Dendritic cell treated with granulocyte-macrophage colony-stimulating factor and Interleukin-4, amounts not matched to agents 40 ng/mL and 50 ng/mL, for 4 days (primary cell): ENCODE measurements around the gene SLC35B1.
"Not testable (repeated sequence)": the region's sequence is repeated elsewhere in the genome, so short reads cannot be mapped to it uniquely, and the experiment has no call there.

Source experiments
- H3K27ac Mint-ChIP-seq: one replicate; pipeline ENCODE4 v1.8.0; 2022; ENCODE audit warnings: mild to moderate bottlenecking, mixed read lengths
- H3K27me3 Mint-ChIP-seq: one replicate; pipeline ENCODE4 v1.8.0; 2022; ENCODE audit warnings: mild to moderate bottlenecking, mixed read lengths
- H3K36me3 Mint-ChIP-seq: one replicate; pipeline ENCODE4 v1.8.0; 2022; ENCODE audit warnings: low read depth, mixed read lengths
- H3K4me1 Mint-ChIP-seq: one replicate; pipeline ENCODE4 v1.8.0; 2022; ENCODE audit warnings: low read depth, mixed read lengths
- H3K4me3 Mint-ChIP-seq: one replicate; pipeline ENCODE4 v1.8.0; 2022; ENCODE audit warnings: mild to moderate bottlenecking, moderate library complexity, mixed read lengths
- H3K9me3 Mint-ChIP-seq: one replicate; pipeline ENCODE4 v1.8.0; 2022; ENCODE audit warnings: mixed read lengths
- intact Hi-C: fragments of 100-400 bp; cut with micrococcal nuclease; formaldehyde crosslinking; loops from one replicate; pipeline ENCODE4 v1.15.0; 2022

The SLC35B1 gene

DNA sequence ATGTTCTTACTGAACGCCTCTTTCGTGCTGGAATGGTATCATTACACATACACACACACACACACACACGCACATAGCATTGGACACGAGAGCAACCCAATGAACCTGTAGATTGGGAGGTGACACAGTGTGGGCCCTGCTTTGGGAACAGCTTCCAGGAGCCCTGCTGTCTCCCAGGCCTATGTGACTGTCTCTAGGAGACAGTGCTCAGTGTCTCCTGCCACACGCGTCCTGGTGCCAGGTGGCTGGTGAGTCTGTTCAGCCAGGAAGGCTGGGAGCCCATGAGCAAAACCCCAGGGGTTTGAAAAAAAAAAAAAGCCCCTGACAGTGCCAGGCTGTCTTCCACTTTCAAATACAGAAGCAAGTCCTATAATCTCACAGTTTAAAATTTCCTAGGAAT lies 27.4 kb downstream of the SLC35B1 start:
- Mint-ChIP-seq H3K27ac (peak overlapping the region; percentile 55), H3K27me3 (no peaks in the 10 kb centered on the region), H3K36me3 (peaks cover 13% of the 10 kb centered on the region), H3K4me3 (no peak overlapping the region), H3K4me1 (peaks cover 42% of the 10 kb centered on the region), H3K9me3 (no peaks in the 10 kb centered on the region)
- intact Hi-C loops, result no loop called here

- peaks cover 33% of the 10 kb centered on the region for H3K36me3 Mint-ChIP-seq
Observed at GRCh38 chr17:49677933-49678847, 29.6 kb downstream of the SLC35B1 start, which contains the start of gene SPOP. Gene SPOP (minus strand): TSS chr17:49678097. CDS start chr17:49622810, 55,287 bp downstream.

DNA sequence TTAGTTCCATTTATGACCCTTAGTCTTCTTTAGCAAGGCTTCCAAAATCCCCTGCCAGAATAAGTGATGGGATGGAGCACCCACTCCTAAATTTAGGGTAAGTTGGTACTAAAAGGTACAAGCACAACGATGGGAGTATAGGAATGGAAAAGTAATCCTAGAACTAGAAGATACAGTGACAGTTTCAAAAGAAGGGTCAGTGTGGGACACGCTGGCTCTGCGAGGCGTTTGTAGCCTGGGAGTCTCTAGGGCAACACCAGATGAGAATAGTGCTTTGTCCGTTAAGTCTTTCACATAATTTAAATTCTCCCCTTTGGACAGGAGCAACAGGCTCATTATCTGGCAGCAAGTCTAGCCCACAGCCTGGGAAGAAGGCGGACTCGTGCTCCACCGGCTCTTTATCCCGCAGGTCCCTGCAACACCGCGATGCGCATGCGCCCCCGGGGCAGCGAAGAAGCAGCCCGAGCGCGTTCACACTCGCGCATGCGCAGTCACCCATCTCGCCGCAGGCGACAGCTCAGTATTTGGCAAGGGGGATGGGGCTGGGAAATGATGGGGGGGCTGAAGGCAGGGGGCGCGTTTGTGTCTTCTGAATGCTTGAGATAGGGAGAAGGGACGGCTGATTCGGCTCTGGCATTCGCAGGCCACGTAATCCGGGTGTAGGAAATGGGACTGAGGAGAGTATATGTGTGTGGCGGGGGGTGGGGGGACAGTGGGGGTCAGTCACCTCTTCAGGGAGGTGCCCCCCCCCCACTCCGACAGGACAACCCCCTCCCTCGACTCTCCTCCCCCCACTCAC lies 30.4 kb downstream of the SLC35B1 start:
- no peaks in the 10 kb centered on the region for H3K27me3 Mint-ChIP-seq
- H3K36me3 Mint-ChIP-seq, result peaks cover 41% of the 10 kb centered on the region
- no peaks in the 10 kb centered on the region for H3K9me3 Mint-ChIP-seq
- H3K27ac Mint-ChIP-seq, result peak overlapping the region; percentile 96
- intact Hi-C loops, result no loop called here
- H3K4me1 Mint-ChIP-seq, result peaks cover 65% of the 10 kb centered on the region
- peak overlapping the region; percentile 86 for H3K4me3 Mint-ChIP-seq

More at GRCh38 chr17:49677933-49678847, 29.6 kb downstream of the SLC35B1 start, which contains the start of gene SPOP:
- Mint-ChIP-seq H3K27ac (peak within 1 kb of the TSS; percentile 96), H3K9me3 (no peaks in the 10 kb centered on the region), H3K4me1 (peaks cover 62% of the 10 kb centered on the region), H3K27me3 (no peaks in the 10 kb centered on the region), H3K4me3 (peak within 1 kb of the TSS; percentile 86)
- intact Hi-C loops, result loop anchor here (1.0 kb wide), 1 partner anchor 110 kb away; the partner anchor contains the start of gene KAT7

GRCh38 chr17:49676276-49676868 lies 31.4 kb downstream of the SLC35B1 start:
- Mint-ChIP-seq H3K4me1 (peaks cover 58% of the 10 kb centered on the region), H3K9me3 (no peaks in the 10 kb centered on the region), H3K36me3 (peaks cover 46% of the 10 kb centered on the region), H3K27ac (peak overlapping the region; percentile 96), H3K4me3 (peak overlapping the region; percentile 86), H3K27me3 (no peaks in the 10 kb centered on the region)
- intact Hi-C loops, result no loop called here

DNA sequence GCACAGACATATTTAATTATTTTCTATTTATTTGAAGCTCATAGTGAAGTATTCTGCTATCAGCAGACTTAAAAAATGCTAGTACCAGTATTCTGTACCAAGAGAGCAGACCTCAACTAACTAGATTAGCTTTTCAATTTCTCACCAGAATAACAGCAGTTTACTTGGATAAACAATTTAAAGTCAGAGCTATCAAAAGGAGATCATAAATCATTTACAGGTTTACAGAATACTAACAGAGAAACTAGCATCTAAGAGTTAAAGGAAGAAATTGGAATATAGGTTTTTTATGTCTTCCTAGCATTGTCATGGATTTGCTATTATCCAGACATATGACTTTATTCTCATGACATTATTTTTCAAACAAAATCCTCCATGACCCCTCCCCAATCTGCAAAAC lies 33.3 kb downstream of the SLC35B1 start:
- H3K9me3 Mint-ChIP-seq, result no peaks in the 10 kb centered on the region
- H3K36me3 Mint-ChIP-seq, result peaks cover 46% of the 10 kb centered on the region
- H3K4me1 Mint-ChIP-seq, result peaks cover 49% of the 10 kb centered on the region
- no peaks in the 10 kb centered on the region for H3K27me3 Mint-ChIP-seq
- no peak overlapping the region for H3K27ac Mint-ChIP-seq
- no peak overlapping the region for H3K4me3 Mint-ChIP-seq
- intact Hi-C loops, result no loop called here

- intact Hi-C loops, H3K9me3 Mint-ChIP-seq, H3K4me3 Mint-ChIP-seq, H3K27me3 Mint-ChIP-seq: not testable (repeated sequence)
- H3K27ac Mint-ChIP-seq, result peak overlapping the region; percentile 62
- peaks cover 46% of the 10 kb centered on the region for H3K36me3 Mint-ChIP-seq
- H3K4me1 Mint-ChIP-seq, result peaks cover 49% of the 10 kb centered on the region
Observed at GRCh38 chr17:49673679-49674078, 34.1 kb downstream of the SLC35B1 start.

- Mint-ChIP-seq H3K4me3 (no peak overlapping the region), H3K4me1 (peaks cover 34% of the 10 kb centered on the region), H3K36me3 (peaks cover 55% of the 10 kb centered on the region), H3K9me3 (no peaks in the 10 kb centered on the region), H3K27ac (no peak overlapping the region), H3K27me3 (no peaks in the 10 kb centered on the region)
- intact Hi-C loops, result no loop called here
Observed at GRCh38 chr17:49670641-49671040, 37.1 kb downstream of the SLC35B1 start.

GRCh38 chr17:49670002-49670401 lies 37.8 kb downstream of the SLC35B1 start:
- no peak overlapping the region for H3K27ac Mint-ChIP-seq
- intact Hi-C loops, result no loop called here
- H3K27me3 Mint-ChIP-seq, result no peaks in the 10 kb centered on the region
- no peak overlapping the region for H3K4me3 Mint-ChIP-seq
- peaks cover 55% of the 10 kb centered on the region for H3K36me3 Mint-ChIP-seq
- H3K9me3 Mint-ChIP-seq, result no peaks in the 10 kb centered on the region
- peaks cover 28% of the 10 kb centered on the region for H3K4me1 Mint-ChIP-seq

GRCh38 chr17:49667854-49668253 lies 39.9 kb downstream of the SLC35B1 start:
- H3K4me3 Mint-ChIP-seq, result no peak overlapping the region
- no peaks in the 10 kb centered on the region for H3K27me3 Mint-ChIP-seq
- H3K36me3 Mint-ChIP-seq, result peaks cover 45% of the 10 kb centered on the region
- H3K4me1 Mint-ChIP-seq, result peaks cover 21% of the 10 kb centered on the region
- intact Hi-C loops, result loop anchor here (10.0 kb wide), 1 partner anchor 53 kb away; no protein-coding TSS in a partner anchor
- H3K27ac Mint-ChIP-seq, result no peak overlapping the region
- H3K9me3 Mint-ChIP-seq, result no peaks in the 10 kb centered on the region

DNA sequence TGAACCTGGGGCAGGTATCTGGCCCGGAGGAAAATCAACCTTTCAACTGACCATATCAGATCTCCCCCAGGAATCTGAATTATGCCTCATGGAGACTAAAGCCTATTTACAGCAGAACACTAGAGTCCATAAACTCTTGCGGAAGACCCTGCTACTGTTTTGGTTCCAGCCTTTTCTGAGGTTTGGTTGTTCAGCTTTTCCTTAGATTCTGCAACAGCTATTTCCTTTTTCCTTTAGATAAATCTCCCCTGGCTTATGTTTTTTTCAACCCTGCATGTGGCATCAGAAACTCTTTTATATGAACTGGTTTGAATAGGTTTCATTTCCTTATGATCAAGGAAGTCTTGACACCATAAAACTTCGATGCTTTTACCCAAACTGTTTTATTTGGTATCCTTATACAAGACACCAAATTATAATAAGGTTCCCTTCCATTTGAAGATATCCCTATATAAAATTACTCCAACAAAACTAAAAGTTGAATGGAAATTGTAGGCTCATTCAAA lies 43.0 kb downstream of the SLC35B1 start:
- peak overlapping the region; percentile 69 for H3K27ac Mint-ChIP-seq
- intact Hi-C loops, result loop anchor here (10.0 kb wide), 1 partner anchor 50 kb away; no protein-coding TSS in a partner anchor
- no peaks in the 10 kb centered on the region for H3K9me3 Mint-ChIP-seq
- peaks cover 31% of the 10 kb centered on the region for H3K4me1 Mint-ChIP-seq
- peaks cover 54% of the 10 kb centered on the region for H3K36me3 Mint-ChIP-seq
- no peaks in the 10 kb centered on the region for H3K27me3 Mint-ChIP-seq
- H3K4me3 Mint-ChIP-seq, result no peak overlapping the region

DNA sequence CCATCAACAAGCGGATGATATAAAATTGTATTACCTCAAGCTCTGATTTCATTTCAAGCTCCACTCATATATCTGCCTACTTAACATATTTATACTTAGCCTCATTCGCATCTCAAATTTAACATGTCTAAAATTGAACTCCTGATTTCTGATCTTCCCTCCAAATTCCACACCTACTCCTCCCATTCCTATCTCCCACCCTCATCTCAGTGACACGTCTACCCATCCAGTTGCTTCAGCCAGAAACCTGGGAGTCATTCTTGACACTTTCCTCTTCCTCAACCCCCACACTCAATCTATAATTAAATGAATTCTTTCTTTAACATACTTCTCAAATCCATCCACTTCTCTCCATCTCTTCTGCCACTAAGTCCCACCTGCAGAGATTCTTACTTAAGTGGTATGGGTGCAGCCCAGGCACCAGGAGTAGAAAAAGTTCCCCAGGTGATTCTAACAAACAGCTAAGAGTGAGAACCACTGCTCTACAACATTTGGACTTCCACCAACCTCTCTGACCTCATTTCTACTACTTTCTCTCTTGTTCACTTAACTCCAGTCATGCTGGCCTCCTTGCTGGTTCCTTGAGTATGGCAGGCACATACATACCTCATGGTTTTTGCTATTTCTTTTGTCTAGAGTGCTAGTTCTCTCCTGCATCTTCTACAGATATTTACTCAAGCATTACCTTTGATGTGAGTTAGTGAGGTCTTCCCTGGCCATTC lies 47.9 kb downstream of the SLC35B1 start:
- intact Hi-C loops, result loop anchor here (10.0 kb wide), 1 partner anchor 45 kb away; no protein-coding TSS in a partner anchor
- Mint-ChIP-seq H3K4me3 (no peak overlapping the region), H3K36me3 (peaks cover 59% of the 10 kb centered on the region), H3K4me1 (peaks cover 42% of the 10 kb centered on the region), H3K27me3 (no peaks in the 10 kb centered on the region), H3K27ac (peak overlapping the region; percentile 1), H3K9me3 (no peaks in the 10 kb centered on the region)

DNA sequence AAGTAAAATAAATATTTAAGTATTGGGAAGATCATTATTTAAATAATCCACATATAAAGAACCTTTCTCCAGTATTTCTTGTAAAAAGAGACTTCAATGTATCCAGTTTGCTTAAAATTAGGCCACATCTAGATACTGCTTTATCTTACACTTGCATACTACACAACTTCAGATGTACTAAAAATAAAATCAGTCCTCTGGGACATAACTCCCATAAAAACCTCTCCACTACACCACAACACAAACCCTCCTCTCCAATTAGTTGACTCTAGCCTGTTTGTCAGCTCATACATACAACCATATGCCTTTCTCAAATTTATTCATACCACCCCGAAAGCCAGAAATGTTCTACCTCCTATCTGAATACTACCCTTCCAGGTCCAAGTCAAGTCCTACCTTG lies 51.5 kb downstream of the SLC35B1 start:
- no peaks in the 10 kb centered on the region for H3K9me3 Mint-ChIP-seq
- H3K4me3 Mint-ChIP-seq, result no peak overlapping the region
- no peak overlapping the region for H3K27ac Mint-ChIP-seq
- no peaks in the 10 kb centered on the region for H3K27me3 Mint-ChIP-seq
- peaks cover 44% of the 10 kb centered on the region for H3K36me3 Mint-ChIP-seq
- H3K4me1 Mint-ChIP-seq, result peaks cover 37% of the 10 kb centered on the region
- intact Hi-C loops, result no loop called here
